Liver (tissue), 9 donors: ENCODE results near the gene KDM3A. TPM values are rescaled to one million over a fixed set of nuclear protein-coding genes. Genes with fewer than 3 reads are reported as not detected.

Source experiments
- DNase-seq: peaks from one replicate; pipeline ENCODE4 v3.0.0-alpha.2; 2017; ENCODE audit warnings: low spot score
- H3K27ac ChIP-seq, 2 donors: one replicate each; pipeline ENCODE4 v1.7.0; 2013; ENCODE audit warnings: inconsistent platforms in 2 of 2, low read length in 2 of 2, control low read depth in 1 of 2, low read depth in 1 of 2, mild to moderate bottlenecking in 1 of 2
- H3K27me3 ChIP-seq, 4 donors: one replicate each; pipeline versions ENCODE4 v1.6.1 to v1.7.0; 2013; ENCODE audit warnings: low read length in 3 of 4, inconsistent platforms in 1 of 4, mild to moderate bottlenecking in 1 of 4, moderate library complexity in 1 of 4; ENCODE audit not compliant: control insufficient read depth in 4 of 4, insufficient read depth in 4 of 4
- H3K36me3 ChIP-seq, 4 donors: one replicate each; pipeline versions ENCODE4 v1.6.1 to v1.7.0; 2013; ENCODE audit warnings: low read length in 3 of 4, mild to moderate bottlenecking in 3 of 4, low read depth in 1 of 4, moderate library complexity in 1 of 4; ENCODE audit not compliant: control insufficient read depth in 4 of 4, insufficient read depth in 3 of 4
- H3K4me1 ChIP-seq, 4 donors: one replicate each; pipeline versions ENCODE4 v1.6.1 to v1.7.0; 2013; ENCODE audit warnings: low read length in 3 of 4, mild to moderate bottlenecking in 3 of 4, moderate library complexity in 1 of 4; ENCODE audit not compliant: control insufficient read depth in 4 of 4, insufficient read depth in 4 of 4
- H3K4me3 ChIP-seq, 3 donors: one replicate each; pipeline versions ENCODE4 v1.6.1 to v1.7.0; 2013; ENCODE audit warnings: low read length in 3 of 3, control low read depth in 1 of 3, low read depth in 1 of 3, mild to moderate bottlenecking in 1 of 3
- H3K9ac ChIP-seq, 2 donors: one replicate each; pipeline ENCODE4 v1.7.0; 2013; ENCODE audit warnings: low read length in 2 of 2, mild to moderate bottlenecking in 2 of 2, moderate library complexity in 2 of 2, control low read depth in 1 of 2, low read depth in 1 of 2
- H3K9me3 ChIP-seq, 4 donors: one replicate each; pipeline versions ENCODE4 v1.6.1 to v1.7.0; 2013; ENCODE audit warnings: low read length in 3 of 4; ENCODE audit not compliant: control insufficient read depth in 4 of 4
- EGR1 ChIP-seq, 2 donors: IDR thresholded peaks; 2 replicates each; pipeline ENCODE4 v1.6.1; 2016 to 2018; ENCODE audit warnings: antibody characterized with exemption in 2 of 2, low read depth in 2 of 2
- FOXA1 ChIP-seq: IDR thresholded peaks from 2 replicates; pipeline ENCODE4 v1.6.1; 2016; ENCODE audit warnings: antibody characterized with exemption
- FOXA2 ChIP-seq: IDR thresholded peaks from 2 replicates; pipeline ENCODE4 v1.6.1; 2016; ENCODE audit warnings: antibody characterized with exemption
- GABPA ChIP-seq, 2 donors: IDR thresholded peaks in 1 of 2; conservative IDR thresholded peaks in 1 of 2; 2 replicates each; pipeline ENCODE4 v1.6.1; 2016; ENCODE audit warnings: antibody characterized with exemption in 2 of 2, mild to moderate bottlenecking in 1 of 2, moderate library complexity in 1 of 2
- HNF4A ChIP-seq, 2 donors: conservative IDR thresholded peaks; 2 replicates each; pipeline ENCODE4 v1.6.1; 2016; ENCODE audit warnings: antibody characterized with exemption in 2 of 2, mild to moderate bottlenecking in 2 of 2
- HNF4G ChIP-seq: IDR thresholded peaks from 2 replicates; pipeline ENCODE4 v1.6.1; 2016; ENCODE audit warnings: antibody characterized with exemption
- JUND ChIP-seq, 2 donors: IDR thresholded peaks; 2 replicates each; pipeline ENCODE4 v1.6.1; 2016; ENCODE audit warnings: antibody characterized with exemption in 2 of 2
- NR2F2 ChIP-seq: IDR thresholded peaks from 2 replicates; pipeline ENCODE4 v1.6.1; 2016; ENCODE audit warnings: antibody characterized with exemption
- RAD21 ChIP-seq, 2 donors: IDR thresholded peaks; 2 replicates each; pipeline ENCODE4 v1.6.1; 2016; ENCODE audit warnings: antibody characterized with exemption in 2 of 2, mild to moderate bottlenecking in 2 of 2
- RXRA ChIP-seq, 2 donors: IDR thresholded peaks; 2 replicates each; pipeline ENCODE4 v1.6.1; 2017 to 2018; ENCODE audit warnings: antibody characterized with exemption in 2 of 2, mild to moderate bottlenecking in 1 of 2
- SP1 ChIP-seq: IDR thresholded peaks from 2 replicates; pipeline ENCODE4 v1.6.1; 2018; ENCODE audit warnings: antibody characterized with exemption, mild to moderate bottlenecking
- TAF1 ChIP-seq: conservative IDR thresholded peaks from 2 replicates; pipeline ENCODE4 v1.6.1; 2016; ENCODE audit warnings: antibody characterized with exemption, mild to moderate bottlenecking
- YY1 ChIP-seq: IDR thresholded peaks from 2 replicates; pipeline ENCODE4 v1.6.1; 2016; ENCODE audit warnings: antibody characterized with exemption, mild to moderate bottlenecking
- WGBS: extraction: QIAGEN DNeasy Blood & Tissue Kit; methylation state at CpG from one replicate; pipeline ENCODE4 v1.1.7; 2013; 5-methylcytosine and 5-hydroxymethylcytosine counted together
- polyA plus RNA-seq, 2 donors: library from polyadenylated mRNA; stranded (reverse) in 1 of 2; unstranded in 1 of 2; fragments of 200-250 nt in 1 of 2; fragments of >200 nt in 1 of 2; fragmentation: Nextera tagmentation in 1 of 2; extraction: Ambion mirVana in 1 of 2; gene quantifications; one replicate each; pipeline versions ENCODE4 v1.2.1 to v1.2.3, GENCODE V29; 2013 to 2015
- total RNA-seq, 2 donors: library from RNA; depleted of rRNA; stranded (reverse); fragments of >200 nt; gene quantifications; one replicate each; pipeline ENCODE4 v1.2.3, GENCODE V29; 2014
- TF ChIP-seq, protein P1 (sequence below): IDR thresholded peaks from 2 replicates; pipeline ENCODE4 v1.6.1; 2016; ENCODE audit warnings: antibody characterized with exemption
- TF ChIP-seq, protein P2 (sequence below): IDR thresholded peaks from 2 replicates; pipeline ENCODE4 v1.6.1; 2016; ENCODE audit warnings: antibody characterized with exemption
- TF ChIP-seq, protein P3 (sequence below): fragments of 150-350 bp; IDR thresholded peaks from 2 replicates; pipeline ENCODE4 v1.5.1; 2017; ENCODE audit warnings: improper control_type of control experiment, low read depth, low read length; ENCODE audit not compliant: missing input control
- TF ChIP-seq, protein P4 (sequence below): IDR thresholded peaks from 2 replicates; pipeline ENCODE4 v1.6.1; 2016; ENCODE audit warnings: antibody characterized with exemption
- TF ChIP-seq, protein P5 (sequence below): IDR thresholded peaks from 2 replicates; pipeline ENCODE4 v1.6.1; 2016; ENCODE audit warnings: antibody characterized with exemption, mild to moderate bottlenecking
- donor health status: healthy.
- donor health status: healthy.
- donor health status: healthy.
- donor health status: healthy.
- donor health status: healthy.

KDM3A gene
- total and polyA plus RNA-seq, 4 donors, result 3.9 to 19.8 (median 8.3) TPM

DNA sequence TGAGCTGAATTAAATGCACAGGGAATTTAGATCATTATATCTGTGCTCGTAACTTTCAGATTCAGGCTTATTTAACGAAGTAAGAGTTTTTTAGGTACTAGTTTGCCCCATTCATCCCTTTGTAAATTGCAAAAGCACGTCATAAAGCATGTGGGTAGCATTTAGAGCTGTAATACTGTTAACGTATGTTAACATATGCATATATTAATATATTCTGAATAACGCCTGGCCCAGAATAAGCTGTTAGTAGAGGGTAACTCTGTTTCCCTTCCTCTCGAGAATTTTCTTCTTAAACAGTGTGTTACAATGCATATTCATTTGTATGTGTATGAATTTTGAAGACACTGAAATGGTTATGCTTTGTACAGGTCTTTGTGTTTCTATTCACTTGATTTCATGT, 30.5 kb downstream of the KDM3A start (continued):
- TF ChIP-seq, protein P1, sequence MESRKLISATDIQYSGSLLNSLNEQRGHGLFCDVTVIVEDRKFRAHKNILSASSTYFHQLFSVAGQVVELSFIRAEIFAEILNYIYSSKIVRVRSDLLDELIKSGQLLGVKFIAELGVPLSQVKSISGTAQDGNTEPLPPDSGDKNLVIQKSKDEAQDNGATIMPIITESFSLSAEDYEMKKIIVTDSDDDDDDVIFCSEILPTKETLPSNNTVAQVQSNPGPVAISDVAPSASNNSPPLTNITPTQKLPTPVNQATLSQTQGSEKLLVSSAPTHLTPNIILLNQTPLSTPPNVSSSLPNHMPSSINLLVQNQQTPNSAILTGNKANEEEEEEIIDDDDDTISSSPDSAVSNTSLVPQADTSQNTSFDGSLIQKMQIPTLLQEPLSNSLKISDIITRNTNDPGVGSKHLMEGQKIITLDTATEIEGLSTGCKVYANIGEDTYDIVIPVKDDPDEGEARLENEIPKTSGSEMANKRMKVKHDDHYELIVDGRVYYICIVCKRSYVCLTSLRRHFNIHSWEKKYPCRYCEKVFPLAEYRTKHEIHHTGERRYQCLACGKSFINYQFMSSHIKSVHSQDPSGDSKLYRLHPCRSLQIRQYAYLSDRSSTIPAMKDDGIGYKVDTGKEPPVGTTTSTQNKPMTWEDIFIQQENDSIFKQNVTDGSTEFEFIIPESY, result no peak
- no peak for TF ChIP-seq GABPA (IDR thresholded peaks at IDR 0.05 in 1 of 2, conservative IDR thresholded peaks at IDR 0.05 in 1 of 2)

DNA sequence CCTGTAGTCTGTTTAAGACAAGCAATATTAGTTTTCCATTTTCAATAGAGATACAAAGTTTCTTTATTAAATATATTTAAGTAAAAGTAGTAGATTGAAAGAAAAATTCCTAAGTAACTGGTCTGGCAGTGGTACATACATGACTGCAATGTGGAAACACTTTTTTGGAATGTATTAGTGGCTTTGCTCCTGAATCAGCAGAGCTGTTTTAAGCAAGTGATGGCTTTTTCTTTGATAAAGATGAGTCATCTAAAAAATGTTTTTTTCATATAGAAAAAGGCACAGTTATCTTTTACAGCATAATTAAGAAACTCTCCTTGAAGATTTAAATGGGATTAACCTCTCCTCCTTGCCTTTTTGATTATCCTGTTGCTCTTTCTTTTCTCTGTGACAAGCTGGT, 34.9 kb downstream of the KDM3A start:
- Histone ChIP-seq H3K4me3 (no peak overlapping the region), H3K27ac (no peak overlapping the region), H3K4me1 (peaks cover 3 to 11% (median 7%) of the 10 kb centered on the region in 4 donors), H3K9me3 (no peaks in the 10 kb centered on the region), H3K36me3 (peaks cover 18 to 44% (median 41%) of the 10 kb centered on the region in 4 donors), H3K9ac (no peak overlapping the region), H3K27me3 (no peaks in the 10 kb centered on the region)
- TF ChIP-seq SP1 (no peak), JUND (IDR thresholded peaks at IDR 0.05) (no peak), FOXA2 (no peak)
- TF ChIP-seq, protein P2, sequence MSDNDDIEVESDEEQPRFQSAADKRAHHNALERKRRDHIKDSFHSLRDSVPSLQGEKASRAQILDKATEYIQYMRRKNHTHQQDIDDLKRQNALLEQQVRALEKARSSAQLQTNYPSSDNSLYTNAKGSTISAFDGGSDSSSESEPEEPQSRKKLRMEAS, result no peak
- no peak for DNase-seq

DNA sequence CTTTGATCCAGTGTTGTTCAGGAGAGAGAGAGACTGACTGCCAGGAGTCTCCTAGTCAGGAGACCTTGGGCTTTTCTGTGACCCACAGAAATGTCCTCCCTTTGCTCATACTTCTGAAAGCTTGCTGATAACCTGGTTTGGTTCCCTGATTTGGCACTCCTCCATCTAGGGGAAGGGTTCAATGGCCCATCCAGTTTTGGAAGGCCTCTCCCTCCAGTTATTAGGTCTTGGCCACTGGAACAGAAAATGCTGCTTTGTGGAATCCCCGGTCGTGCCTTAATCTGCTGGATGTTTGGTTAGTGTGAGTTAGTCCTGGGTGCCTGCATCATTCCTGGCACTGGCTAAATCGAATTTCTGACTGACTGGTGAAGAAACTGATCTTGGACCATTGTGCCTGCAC, 35.7 kb downstream of the KDM3A start:
- H3K27me3 ChIP-seq, result no peaks in the 10 kb centered on the region
- H3K4me1 ChIP-seq, result peaks cover 3 to 11% (median 7%) of the 10 kb centered on the region in 4 donors
- H3K4me3 ChIP-seq, result no peak overlapping the region
- DNase-seq, result no peak
- WGBS, result 36% methylated on average over 3 of the region's 3 CpGs
- TF ChIP-seq TAF1 (no peak), NR2F2 (no peak), HNF4G (no peak), EGR1 (IDR thresholded peaks at IDR 0.05; ENCODE audit: low read depth in 2 of 2) (no peak), YY1 (no peak), RAD21 (IDR thresholded peaks at IDR 0.05) (peak in 1 of 2 donors; percentile 11), FOXA2 (no peak), GABPA (IDR thresholded peaks at IDR 0.05 in 1 of 2, conservative IDR thresholded peaks at IDR 0.05 in 1 of 2) (no peak), SP1 (peak; percentile 27), RXRA (IDR thresholded peaks at IDR 0.05) (peak; percentile 33 to 49), JUND (IDR thresholded peaks at IDR 0.05) (no peak), FOXA1 (no peak), HNF4A (conservative IDR thresholded peaks at IDR 0.05) (peak in 1 of 2 donors; percentile 31)
- TF ChIP-seq, protein P3, sequence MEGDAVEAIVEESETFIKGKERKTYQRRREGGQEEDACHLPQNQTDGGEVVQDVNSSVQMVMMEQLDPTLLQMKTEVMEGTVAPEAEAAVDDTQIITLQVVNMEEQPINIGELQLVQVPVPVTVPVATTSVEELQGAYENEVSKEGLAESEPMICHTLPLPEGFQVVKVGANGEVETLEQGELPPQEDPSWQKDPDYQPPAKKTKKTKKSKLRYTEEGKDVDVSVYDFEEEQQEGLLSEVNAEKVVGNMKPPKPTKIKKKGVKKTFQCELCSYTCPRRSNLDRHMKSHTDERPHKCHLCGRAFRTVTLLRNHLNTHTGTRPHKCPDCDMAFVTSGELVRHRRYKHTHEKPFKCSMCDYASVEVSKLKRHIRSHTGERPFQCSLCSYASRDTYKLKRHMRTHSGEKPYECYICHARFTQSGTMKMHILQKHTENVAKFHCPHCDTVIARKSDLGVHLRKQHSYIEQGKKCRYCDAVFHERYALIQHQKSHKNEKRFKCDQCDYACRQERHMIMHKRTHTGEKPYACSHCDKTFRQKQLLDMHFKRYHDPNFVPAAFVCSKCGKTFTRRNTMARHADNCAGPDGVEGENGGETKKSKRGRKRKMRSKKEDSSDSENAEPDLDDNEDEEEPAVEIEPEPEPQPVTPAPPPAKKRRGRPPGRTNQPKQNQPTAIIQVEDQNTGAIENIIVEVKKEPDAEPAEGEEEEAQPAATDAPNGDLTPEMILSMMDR, result no peak
- TF ChIP-seq, protein P2, result no peak
- TF ChIP-seq, protein P4, sequence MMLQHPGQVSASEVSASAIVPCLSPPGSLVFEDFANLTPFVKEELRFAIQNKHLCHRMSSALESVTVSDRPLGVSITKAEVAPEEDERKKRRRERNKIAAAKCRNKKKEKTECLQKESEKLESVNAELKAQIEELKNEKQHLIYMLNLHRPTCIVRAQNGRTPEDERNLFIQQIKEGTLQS, result no peak
- TF ChIP-seq, protein P5, sequence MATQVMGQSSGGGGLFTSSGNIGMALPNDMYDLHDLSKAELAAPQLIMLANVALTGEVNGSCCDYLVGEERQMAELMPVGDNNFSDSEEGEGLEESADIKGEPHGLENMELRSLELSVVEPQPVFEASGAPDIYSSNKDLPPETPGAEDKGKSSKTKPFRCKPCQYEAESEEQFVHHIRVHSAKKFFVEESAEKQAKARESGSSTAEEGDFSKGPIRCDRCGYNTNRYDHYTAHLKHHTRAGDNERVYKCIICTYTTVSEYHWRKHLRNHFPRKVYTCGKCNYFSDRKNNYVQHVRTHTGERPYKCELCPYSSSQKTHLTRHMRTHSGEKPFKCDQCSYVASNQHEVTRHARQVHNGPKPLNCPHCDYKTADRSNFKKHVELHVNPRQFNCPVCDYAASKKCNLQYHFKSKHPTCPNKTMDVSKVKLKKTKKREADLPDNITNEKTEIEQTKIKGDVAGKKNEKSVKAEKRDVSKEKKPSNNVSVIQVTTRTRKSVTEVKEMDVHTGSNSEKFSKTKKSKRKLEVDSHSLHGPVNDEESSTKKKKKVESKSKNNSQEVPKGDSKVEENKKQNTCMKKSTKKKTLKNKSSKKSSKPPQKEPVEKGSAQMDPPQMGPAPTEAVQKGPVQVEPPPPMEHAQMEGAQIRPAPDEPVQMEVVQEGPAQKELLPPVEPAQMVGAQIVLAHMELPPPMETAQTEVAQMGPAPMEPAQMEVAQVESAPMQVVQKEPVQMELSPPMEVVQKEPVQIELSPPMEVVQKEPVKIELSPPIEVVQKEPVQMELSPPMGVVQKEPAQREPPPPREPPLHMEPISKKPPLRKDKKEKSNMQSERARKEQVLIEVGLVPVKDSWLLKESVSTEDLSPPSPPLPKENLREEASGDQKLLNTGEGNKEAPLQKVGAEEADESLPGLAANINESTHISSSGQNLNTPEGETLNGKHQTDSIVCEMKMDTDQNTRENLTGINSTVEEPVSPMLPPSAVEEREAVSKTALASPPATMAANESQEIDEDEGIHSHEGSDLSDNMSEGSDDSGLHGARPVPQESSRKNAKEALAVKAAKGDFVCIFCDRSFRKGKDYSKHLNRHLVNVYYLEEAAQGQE, result no peak
- TF ChIP-seq, protein P1, result no peak
- no peak overlapping the region for H3K9ac ChIP-seq
- H3K36me3 ChIP-seq, result peaks cover 18 to 48% (median 44%) of the 10 kb centered on the region in 4 donors
- H3K27ac ChIP-seq, result no peak overlapping the region
- H3K9me3 ChIP-seq, result no peaks in the 10 kb centered on the region
